Body of pancreas (tissue), 4 donors: ENCODE measurements around the gene JMJD7.

Experiments used
- CTCF ChIP-seq, 7 experiments: fragments of 450-650 bp in 4 of 7; fragments of 200-600 bp in 3 of 7; sonication (generic) in 3 of 7; IDR thresholded peaks; one replicate each; pipeline ENCODE4 v1.5.1; 2016 to 2019; ENCODE audit warnings: antibody characterized with exemption in 7 of 7
- POLR2A ChIP-seq, 3 donors: fragments of 450-650 bp; IDR thresholded peaks; one replicate each; pipeline ENCODE4 v1.6.1; 2016; ENCODE audit warnings: antibody characterized with exemption in 3 of 3, mild to moderate bottlenecking in 2 of 3

- no peak for TF ChIP-seq POLR2A (IDR thresholded peaks at IDR 0.05)
- TF ChIP-seq CTCF (IDR thresholded peaks at IDR 0.05) = no peak
These were observed 29.0 kb upstream of the JMJD7 start for GRCh38 chr15:41798607-41799487.
